GM21825 (cell line): ENCODE measurements around the gene CD74.

Experiments
- ATAC-seq: cut with Tn5 transposase; IDR thresholded peaks from one replicate; pipeline ENCODE4 v1.9.1; 2021; ENCODE audit warnings: mild to moderate bottlenecking, moderate library complexity; ENCODE audit not compliant: unreplicated experiment

The CD74 gene

DNA sequence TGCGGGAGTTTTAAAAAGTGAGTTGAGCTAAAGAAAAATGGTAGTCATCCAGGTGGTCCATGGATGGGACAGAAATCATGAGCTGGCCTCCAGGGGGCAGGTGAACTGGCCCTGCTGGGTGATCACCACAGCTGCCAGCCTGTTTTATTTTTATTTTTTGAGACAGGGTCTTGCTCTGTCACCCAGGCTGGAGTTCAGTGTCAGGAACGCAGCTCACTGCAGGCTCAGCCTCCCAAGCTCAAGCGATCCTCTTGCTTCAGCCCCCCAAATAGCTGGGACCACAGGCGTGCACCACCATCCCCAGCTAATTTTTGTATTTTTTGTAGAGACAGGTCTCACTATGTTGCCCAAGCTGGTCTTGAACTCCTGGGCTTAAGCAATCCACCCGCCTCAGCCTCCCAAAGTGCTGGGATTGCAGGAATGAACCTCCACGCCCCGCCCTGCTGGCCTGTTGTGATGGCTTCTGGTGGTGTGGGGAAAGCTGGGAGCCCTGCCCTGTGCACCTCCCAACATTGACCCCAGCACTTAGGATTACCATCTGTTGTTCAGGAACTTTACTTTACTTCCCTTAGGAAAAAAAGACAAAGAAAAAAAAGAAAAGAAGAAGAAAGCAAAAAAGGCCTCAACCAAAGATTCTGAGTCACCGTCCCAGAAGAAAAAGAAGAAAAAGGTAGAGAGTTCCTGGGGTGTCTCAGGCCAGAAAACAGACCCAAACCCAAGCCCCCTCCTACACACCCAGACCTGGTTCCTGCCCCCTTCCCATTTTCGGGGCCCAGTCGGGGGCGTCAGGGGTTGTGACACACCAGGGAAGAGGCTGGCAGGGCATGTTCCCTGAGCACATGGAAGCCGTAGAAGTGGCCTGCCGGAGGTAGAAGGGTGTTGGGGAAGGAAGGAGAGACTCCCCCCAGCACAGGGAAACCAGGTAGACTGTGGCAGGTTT, 14.7 kb downstream of the CD74 start:
- ATAC-seq, result no peak

DNA sequence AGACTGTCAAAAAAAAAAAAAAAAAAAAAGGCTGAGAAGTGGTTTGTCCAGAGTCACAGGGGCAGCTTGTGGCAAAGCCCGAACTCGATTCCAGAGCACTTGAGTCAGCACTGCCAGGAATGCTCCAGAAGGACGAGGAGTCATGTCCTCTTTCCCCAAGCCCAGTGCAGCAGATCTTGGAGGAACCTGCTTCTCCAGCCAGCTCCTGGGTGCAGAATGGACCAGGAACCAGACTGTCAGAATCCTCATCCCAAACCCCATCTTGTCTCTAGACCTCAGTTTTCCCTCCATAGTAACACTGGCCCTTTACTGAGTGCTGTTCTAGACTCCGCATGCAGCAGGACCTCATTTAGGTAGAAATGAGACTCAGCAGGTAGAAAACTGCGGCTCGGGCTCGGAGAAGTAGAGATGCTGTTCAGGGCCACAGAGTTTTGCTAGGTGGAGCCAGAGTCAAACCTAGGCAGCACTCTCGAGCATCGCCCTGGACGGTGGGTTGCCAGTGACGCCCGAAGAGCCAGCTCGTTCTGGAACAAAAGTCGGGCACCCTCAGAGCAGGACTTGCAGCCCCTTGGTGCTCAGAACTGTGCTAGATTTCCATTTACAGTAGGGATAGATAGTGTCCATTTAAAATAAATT, 15.4 kb downstream of the CD74 start:
- no peak for ATAC-seq

DNA sequence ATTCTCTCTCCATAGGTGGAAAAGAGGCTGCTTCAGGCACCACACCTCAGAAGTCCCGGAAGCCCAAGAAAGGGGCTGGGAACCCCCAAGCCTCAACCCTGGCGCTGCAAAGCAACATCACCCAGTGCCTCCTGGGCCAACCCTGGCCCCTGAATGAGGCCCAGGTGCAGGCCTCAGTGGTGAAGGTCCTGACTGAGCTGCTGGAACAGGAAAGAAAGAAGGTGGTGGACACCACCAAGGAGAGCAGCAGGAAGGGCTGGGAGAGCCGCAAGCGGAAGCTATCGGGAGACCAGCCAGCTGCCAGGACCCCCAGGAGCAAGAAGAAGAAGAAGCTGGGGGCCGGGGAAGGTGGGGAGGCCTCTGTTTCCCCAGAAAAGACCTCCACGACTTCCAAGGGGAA, 16.4 kb downstream of the CD74 start:
- ATAC-seq, result no peak

DNA sequence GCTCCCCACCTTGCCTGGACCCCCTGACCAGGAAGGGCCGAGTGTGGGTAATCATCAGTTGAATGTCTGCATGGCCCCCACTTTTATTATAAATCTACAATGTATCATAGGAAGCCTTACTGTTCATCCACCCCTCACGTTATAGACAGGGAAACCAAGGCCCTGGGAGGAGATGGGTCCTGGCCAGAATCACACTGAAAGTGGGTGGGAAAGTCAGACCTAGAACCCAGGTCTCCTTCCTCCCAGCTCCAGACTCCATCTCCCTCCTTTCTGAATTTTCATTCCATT, 17.1 kb downstream of the CD74 start:
- ATAC-seq, result no peak

DNA sequence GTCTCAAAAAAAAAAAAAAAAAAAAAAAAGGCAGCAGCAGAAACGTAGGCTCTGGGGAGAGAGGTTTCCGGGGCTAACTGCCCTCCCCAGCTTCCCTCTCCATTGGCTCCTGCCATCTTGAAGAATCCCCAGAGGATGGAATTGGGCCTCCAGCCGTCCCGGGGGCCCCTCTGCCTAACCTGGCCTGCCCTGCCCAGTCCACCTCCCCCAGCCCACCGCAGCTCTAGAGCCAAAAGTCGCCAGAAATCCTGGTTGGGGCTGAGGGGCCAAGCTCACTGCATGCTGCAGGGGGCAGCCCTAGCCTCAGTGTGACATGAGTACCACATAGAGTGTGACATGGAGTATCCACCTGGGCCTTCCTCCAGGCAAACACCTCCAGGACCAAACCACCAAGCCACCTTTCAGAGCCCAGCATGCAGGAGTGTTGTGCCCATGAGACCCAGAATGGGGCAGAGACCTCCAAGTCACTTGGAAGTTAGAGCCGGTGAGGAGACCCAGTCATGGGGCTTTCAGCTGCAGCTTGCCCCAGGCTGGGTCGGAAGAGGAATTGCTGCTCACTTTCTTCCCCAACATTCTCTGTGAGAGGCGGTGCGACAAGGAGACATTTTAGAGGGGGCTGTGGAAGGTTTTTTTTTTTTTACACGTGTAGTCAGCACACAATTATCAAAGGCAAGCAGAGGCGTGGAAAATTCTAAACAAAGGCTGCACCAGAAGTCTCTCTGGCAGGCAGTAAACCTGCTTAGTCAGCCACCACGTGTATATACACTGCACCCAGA, 17.6 kb downstream of the CD74 start:
- no peak for ATAC-seq

DNA sequence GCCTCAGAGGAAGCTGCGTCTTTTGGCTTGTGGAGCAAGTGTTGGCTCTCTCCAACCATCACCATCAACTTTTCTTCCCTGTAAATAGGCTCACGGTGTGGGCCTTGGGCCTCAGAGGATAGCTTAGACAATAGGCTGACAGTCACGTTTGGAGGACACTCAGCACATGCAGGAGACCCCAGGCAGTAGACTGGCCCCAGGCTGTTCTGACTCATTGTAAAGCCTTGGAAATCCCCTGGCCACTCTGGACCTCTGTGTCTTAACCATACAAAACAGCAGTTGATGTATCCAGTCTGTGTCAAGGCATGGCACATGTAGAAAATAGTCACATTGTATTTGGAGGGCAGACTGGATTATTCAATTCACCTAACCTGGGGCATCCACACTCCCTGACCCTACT, 18.6 kb downstream of the CD74 start:
- no peak for ATAC-seq

DNA sequence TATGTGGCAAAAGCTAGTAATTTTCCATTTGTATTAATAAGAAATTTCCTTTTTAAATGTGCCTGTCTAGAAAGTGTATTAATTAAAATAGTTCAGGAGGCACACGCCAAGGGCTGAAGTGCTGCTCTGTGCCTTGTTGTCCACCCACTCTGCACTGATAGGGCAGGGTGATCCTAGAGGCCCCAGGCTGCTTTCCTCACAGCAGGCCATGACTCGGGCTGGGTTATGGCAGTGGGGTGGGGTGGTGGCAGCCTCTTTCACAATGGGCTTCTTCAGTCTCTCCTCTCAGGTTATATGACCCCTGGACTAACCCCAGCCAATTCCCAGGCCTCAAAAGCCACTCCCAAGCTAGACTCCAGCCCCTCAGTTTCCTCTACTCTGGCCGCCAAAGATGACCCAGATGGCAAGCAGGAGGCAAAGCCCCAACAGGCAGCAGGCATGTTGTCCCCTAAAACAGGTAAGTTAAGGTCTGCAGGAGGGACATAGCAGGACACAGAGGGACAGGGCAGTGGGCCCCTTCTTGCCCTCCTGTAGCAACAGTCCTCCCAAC, 19.5 kb downstream of the CD74 start:
- no peak for ATAC-seq

DNA sequence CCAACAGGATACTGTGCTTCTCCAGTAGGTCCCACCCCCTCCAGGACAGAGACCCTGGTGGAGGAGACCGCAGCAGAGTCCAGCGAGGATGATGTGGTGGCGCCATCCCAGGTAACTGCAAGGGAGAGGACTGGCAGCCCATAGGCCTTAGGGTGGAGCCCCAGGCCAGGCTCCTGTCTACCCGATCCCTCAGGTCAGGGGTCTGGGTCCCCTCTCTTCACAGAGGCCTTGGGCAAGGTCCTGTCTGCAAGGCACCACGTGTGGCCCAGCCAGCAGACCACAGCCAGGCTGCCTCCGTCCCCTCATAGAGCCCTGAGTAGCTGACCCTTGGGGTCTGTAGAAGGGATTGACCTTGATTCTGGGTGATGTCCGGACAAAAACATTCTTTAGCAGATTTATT, 20.0 kb downstream of the CD74 start:
- no peak for ATAC-seq

DNA sequence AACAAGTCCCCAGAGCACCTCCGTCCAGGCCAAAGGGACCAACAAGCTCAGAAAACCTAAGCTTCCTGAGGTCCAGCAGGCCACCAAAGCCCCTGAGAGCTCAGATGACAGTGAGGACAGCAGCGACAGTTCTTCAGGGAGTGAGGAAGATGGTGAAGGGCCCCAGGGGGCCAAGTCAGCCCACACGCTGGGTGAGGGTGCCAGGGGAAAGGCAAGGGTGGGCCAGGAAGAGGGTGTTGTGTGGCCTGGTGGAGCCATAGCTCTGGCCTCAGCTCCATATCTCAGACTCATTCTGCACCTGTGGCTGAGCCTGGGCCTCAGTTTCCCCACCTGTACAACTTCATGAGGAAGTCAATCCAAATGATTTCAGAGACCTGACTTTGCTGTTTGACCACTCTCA, 20.7 kb downstream of the CD74 start:
- no peak for ATAC-seq

DNA sequence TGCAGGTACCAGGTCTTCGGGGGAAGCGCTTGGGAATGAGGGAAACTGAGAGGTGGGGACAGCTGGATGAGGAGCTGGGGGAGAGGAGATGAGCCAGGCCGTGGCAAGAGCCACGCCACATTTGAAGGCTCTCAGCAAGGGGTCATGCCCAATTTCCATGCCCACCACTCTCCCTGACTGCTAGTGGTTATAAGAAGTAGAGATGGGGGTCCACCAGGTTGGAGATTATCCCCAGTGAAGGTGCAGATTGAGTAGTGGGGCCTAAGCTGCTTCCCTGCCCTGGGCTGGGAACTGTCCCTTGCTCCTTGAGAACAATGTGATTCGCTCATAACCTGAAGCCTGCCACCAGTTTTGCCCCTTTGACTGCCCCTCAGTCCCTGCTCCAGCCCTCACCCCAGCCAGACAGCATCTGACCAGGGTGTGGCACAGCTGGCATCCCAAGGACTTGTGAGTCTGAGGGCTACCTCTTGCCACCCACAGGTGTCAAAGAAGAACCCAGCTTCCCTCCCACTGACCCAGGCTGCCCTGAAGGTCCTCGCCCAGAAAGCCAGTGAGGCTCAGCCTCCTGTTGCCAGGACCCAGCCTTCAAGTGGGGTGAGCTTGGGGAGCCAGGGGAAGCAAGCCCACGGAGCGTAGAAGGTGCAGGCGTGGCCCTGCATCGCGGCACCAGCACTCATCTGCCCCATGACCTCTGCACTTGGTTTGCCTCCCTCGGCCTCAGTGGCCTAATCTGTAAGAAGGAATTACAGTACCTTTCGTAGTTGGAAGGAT, 21.5 kb downstream of the CD74 start:
- ATAC-seq, result no peak

DNA sequence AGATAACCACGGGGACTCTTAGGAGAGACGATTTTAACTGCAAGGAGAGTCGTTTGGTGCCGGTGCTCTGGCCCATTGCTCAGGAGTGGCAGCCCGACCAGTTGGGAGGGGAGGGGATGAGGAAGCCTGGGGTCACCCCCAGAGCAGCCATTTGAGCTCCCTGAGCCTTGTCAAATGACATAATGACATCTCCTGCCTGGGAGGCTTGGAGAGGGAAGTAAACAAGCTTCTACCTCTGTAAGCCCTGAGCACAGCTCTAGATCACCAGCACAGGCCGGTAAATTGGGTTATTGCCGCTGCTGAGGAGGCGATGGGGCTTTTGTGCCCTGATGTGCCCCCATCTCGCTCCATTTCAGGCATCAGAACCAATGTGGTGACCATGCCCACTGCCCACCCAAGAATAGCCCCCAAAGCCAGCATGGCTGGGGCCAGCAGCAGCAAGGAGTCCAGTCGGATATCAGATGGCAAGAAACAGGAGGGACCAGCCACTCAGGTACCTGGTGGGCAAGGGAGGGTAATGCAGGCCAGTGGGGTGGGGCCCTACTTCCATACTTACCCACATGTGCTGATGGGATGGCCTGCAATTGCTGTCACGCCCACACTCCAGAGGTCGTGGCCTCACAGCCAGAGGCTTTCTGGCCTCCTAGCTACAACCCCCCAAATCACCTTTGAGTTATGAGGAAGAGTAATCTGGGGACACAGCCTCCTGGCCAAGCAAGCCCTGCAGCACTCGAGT, 23.0 kb downstream of the CD74 start:
- no peak for ATAC-seq

DNA sequence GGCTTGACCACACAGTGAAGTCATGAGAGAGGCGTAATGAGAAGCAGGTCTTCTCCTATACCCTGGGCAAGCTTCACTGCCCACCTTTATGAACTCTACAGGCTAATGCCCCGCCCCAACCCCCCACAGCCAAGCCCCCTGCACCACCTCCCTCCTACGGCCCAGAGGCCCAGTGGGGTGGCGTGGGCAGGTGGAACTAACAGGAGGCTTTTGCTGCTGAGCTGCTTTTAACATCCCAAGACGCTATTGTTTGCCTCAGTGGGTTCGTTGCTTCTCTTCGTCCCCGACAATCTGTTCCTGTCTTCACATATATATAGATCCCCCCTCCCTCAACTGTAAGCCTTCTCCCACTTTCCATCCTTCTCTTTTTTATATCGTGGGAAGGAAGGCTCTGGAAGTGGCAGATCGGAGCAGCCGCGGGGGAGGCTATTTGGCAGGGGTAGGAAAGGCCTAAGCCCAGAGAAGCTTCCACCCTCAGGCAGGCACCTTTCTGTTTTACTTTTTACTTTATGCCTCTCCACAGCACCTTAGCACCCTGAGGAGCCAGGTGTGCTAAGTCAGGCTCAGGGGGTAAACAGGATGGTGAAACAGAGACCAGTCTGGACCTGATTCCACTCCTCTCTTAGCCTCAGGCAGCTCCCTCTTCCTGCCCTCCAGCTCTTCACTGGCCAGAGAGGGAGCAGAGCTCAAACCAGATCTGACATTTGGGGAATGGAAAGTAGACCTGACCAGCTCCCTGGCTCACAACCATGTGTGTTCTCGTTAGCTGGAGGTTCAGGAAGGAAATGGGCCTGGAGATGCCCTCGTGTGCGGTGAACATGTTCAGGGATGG, 26.5 kb downstream of the CD74 start:
- no peak for ATAC-seq

DNA sequence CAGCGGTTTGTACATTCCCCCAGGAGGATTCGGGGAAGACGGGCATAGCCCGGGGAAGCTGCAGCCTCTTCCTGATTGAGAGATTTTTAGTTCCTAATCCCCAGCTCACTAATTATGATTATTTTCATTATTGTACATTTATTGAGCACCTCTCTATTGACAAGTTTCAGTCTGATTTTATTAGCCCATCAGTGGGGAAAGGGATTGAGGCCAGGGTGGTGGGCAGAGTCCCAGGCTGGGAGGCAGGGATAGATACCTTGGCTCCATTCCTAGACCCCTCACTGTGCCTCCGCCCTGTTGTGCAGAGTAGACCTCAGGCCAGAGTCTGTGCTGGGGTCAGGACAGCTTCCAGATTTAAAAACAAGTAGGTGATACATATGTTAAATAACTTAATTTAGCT, 28.0 kb downstream of the CD74 start:
- no peak for ATAC-seq

DNA sequence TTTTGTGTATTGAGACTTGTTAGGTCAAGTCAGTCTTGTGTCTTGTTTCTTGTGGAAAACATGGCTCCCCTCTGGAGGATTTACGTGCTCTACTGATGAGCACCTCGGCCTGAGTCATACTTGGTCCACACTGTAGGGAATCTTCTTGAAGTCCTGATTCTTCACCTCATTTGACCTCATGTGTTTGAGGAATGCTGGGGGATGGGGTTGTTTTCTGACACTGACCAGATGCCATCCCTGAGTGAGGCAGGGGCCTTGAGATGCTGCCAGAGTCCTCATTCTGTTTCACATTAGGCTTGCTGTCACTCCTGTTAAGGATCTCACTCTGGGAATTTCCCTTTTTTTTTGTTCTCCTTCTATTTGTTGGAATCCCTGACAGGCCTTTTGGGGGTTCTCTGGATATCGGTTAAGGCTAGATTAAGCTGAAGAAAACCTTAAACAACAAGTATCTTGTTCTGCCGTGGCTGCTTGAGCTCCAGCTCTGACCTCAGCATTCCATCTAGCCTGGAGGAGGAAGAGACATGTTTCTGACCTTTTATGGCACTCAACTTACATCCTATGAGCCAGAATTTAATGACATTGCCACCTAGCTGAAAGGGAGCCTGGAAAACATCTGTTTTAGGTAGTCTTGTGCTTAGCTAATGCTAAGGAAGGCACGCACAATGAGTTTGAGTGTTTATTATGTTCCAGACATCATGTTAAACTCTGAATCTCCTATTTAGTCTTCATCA, 34.6 kb downstream of the CD74 start:
- no peak for ATAC-seq

DNA sequence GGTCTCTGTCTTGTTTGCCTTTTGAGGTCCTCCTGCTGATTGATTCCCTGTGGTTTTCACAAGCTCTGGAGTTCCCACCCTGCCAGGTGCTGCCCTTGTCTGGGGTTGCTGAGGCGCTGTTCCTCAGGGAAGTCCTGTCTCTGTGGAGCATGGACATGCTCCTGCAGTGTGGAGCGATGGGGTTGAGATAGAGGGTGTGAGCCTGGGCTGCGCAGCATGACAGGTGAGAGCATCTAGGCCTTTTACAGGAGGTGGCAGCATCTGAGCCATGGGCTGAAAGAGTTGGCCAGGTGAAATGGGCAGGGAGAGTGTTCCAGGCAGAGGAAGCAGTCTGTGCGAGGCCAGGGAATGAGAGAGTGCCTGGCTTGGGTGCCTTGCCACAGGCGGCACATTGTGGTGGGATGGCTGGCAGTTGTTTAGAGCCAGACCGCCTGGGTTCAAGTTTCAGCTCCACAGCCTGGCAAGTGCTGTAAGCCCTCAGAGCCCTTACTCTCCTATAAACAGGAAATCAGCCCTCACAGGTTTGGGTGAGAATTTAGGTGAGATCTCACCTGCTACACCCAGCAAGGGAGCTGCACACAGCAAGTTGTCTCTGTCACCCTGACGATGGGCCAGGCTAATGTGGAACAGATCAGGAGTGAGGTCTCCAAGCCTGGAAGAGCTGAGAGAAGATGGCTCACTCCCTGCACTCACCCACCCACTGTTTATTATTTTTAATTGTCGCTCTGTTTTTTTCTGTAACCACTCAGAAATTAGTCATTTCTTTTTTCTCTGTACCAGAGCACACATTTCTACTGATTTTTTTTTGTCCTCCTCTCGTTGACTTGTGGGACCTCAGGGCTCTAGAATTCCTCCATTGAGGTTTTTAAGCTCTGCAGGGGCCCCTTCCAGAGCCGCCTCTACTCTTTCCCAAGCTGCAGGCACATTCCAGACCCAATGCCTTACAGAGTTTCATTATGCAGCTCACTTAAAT, 35.6 kb downstream of the CD74 start:
- no peak for ATAC-seq

DNA sequence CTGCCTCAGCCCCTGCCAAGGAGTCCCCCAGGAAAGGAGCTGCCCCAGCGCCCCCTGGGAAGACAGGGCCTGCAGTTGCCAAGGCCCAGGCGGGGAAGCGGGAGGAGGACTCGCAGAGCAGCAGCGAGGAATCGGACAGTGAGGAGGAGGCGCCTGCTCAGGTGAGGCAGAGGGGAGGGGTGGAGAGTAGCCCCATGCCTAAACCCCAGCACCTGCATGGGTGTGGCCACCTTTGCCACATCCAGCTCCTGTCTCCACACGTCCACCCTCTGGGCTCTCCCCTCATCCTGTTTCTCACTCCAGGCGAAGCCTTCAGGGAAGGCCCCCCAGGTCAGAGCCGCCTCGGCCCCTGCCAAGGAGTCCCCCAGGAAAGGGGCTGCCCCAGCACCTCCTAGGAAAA, 38.1 kb downstream of the CD74 start:
- ATAC-seq, result no peak

DNA sequence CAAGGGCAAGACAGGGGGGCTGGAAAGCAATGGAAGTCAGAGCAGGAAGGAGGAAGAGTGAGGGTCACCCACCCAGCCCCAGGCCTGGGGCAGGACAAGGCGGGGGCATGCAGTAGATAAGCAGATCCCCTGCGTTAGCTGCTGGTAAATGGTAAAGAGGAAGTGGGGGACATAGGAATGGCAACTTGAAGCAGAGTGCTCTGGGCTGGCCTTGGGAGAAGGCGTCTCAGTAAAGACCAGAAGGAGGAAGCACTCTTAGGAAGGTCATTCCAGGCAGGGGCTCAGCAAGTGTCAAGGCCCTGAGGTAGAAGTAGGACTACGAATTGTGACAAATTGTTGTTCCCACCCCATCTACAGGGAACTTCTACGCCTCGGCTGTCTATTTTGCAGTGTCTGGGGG, 40.1 kb downstream of the CD74 start:
- no peak for ATAC-seq

DNA sequence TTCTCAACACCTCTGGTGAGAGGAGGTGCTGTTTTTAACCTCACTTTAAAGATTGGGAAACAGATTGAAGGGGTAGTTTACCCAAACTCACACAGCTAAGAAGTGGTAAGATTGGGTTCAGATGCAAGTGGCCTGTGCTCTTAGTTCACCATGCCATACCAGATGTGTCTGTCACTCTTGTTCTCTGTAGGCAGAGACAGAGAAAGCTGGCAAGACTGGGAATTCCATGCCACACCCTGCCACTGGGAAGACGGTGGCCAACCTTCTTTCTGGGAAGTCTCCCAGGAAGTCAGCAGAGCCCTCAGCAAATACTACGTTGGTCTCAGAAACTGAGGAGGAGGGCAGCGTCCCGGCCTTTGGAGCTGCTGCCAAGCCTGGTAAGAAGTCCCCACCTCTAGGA, 44.2 kb downstream of the CD74 start:
- no peak for ATAC-seq
